GM18502 (cell line): ENCODE data around the gene PFKP.

Experiments used
- ATAC-seq: cut with Tn5 transposase; IDR thresholded peaks from one replicate; pipeline ENCODE4 v1.9.1; 2021; ENCODE audit warnings: mild to moderate bottlenecking; ENCODE audit not compliant: unreplicated experiment, poor library complexity

The PFKP gene

GRCh38 chr10:3128379-3129130 is 61.2 kb downstream of the PFKP start:
- ATAC-seq = no peak

GRCh38 chr10:3129581-3130340 is 62.4 kb downstream of the PFKP start:
- ATAC-seq = no peak

- ATAC-seq = no peak
These were observed 63.8 kb downstream of the PFKP start for GRCh38 chr10:3131098-3131497.

GRCh38 chr10:3132036-3133025 is 65.0 kb downstream of the PFKP start:
- no peak for ATAC-seq

GRCh38 chr10:3133948-3134347 is 66.6 kb downstream of the PFKP start:
- no peak for ATAC-seq

- ATAC-seq = no peak
These were observed 67.7 kb downstream of the PFKP start for GRCh38 chr10:3135006-3135405.

- no peak for ATAC-seq
These were observed 69.0 kb downstream of the PFKP start for GRCh38 chr10:3136336-3136735.

GRCh38 chr10:3136763-3137611 is 69.6 kb downstream of the PFKP start:
- no peak for ATAC-seq

GRCh38 chr10:3137958-3138726 is 70.8 kb downstream of the PFKP start:
- ATAC-seq = no peak

- no peak for ATAC-seq
These were observed 72.0 kb downstream of the PFKP start for GRCh38 chr10:3139216-3139910.

- ATAC-seq = no peak
These were observed 72.9 kb downstream of the PFKP start for GRCh38 chr10:3140280-3140679.

GRCh38 chr10:3141351-3142005 is 74.1 kb downstream of the PFKP start:
- ATAC-seq = no peak

- no peak for ATAC-seq
These were observed 75.0 kb downstream of the PFKP start for GRCh38 chr10:3142146-3142875.

- no peak for ATAC-seq
These were observed 76.0 kb downstream of the PFKP start for GRCh38 chr10:3143366-3143765.

- ATAC-seq = no peak
These were observed 76.6 kb downstream of the PFKP start for GRCh38 chr10:3143791-3144434.

- no peak for ATAC-seq
These were observed 78.0 kb downstream of the PFKP start for GRCh38 chr10:3145366-3145765.

- no peak for ATAC-seq
These were observed 78.9 kb downstream of the PFKP start for GRCh38 chr10:3146289-3146688.
